Measurements from ENCODE around the gene DMTF1.

GRCh38 chr7:87226495-87226894 is 74.2 kb downstream of the DMTF1 start:
- TF ChIP-seq RCOR1 (IDR thresholded peaks at IDR 0.05; ENCODE audit: insufficient replicate concordance, low read length) (no peak), ELK1 (IDR thresholded peaks at IDR 0.05; ENCODE audit: borderline replicate concordance, low read depth, low read length) (no peak), CTCF (conservative IDR thresholded peaks at IDR 0.05; ENCODE audit: low read depth, low read length) (no peak), USF2 (IDR thresholded peaks at IDR 0.05; ENCODE audit: low read depth, low read length) (no peak), POLR2A (IDR thresholded peaks at IDR 0.05; ENCODE audit: low read depth, low read length) (no peak), MAZ (IDR thresholded peaks at IDR 0.05; ENCODE audit: borderline replicate concordance, low read depth, low read length) (no peak), MAFK (IDR thresholded peaks at IDR 0.05; ENCODE audit: low read depth, low read length) (no peak), MXI1 (IDR thresholded peaks at IDR 0.05; ENCODE audit: borderline replicate concordance, low read depth, low read length) (no peak), CHD1 (IDR thresholded peaks at IDR 0.05; ENCODE audit: low read depth, low read length) (no peak), RAD21 (IDR thresholded peaks at IDR 0.05; ENCODE audit: low read length) (no peak), CEBPB (IDR thresholded peaks at IDR 0.05; ENCODE audit: low read depth, low read length) (no peak), RFX5 (IDR thresholded peaks at IDR 0.05; ENCODE audit: low read depth, low read length) (no peak)

All from IMR-90 (cell line).